Colonic mucosa (tissue), 4 donors: ENCODE data around the gene HDAC9. TPM values are rescaled to one million over a fixed set of nuclear protein-coding genes. Genes with fewer than 3 reads are reported as not detected.

ENCODE experiments used
- DNase-seq: peaks from one replicate; pipeline ENCODE4 v3.0.0-alpha.2; 2020
- H3K27ac ChIP-seq: fragments of 200-600 bp; one replicate; pipeline ENCODE4 v1.8.0; 2021
- H3K27me3 ChIP-seq: fragments of 200-600 bp; one replicate; pipeline ENCODE4 v1.8.0; 2021
- H3K36me3 ChIP-seq: fragments of 200-600 bp; one replicate; pipeline ENCODE4 v1.8.0; 2021
- H3K4me1 ChIP-seq: fragments of 200-600 bp; one replicate; pipeline ENCODE4 v1.8.0; 2021; ENCODE audit warnings: mild to moderate bottlenecking
- H3K4me3 ChIP-seq: fragments of 200-600 bp; one replicate; pipeline ENCODE4 v1.8.0; 2021
- H3K9ac ChIP-seq, 2 donors: one replicate each; pipeline ENCODE4 v1.7.0; 2013; ENCODE audit warnings: control low read depth in 2 of 2, low read depth in 2 of 2, low read length in 2 of 2
- H3K9me3 ChIP-seq: fragments of 200-600 bp; one replicate; pipeline ENCODE4 v1.8.0; 2021
- intact Hi-C: fragments of 100-400 bp; cut with DNase I; formaldehyde crosslinking; loops from one replicate; pipeline ENCODE4 v1.14.1; 2022
- total RNA-seq, 2 donors: library from RNA; stranded (reverse); fragmentation: NEBNext Ultra II Directional in 1 of 2; extraction: Animal tissue kit (Norgen Biotek cat#: 25700) in 1 of 2; gene quantifications; one replicate each; pipeline ENCODE4 v1.2.1, GENCODE V29; 2021
- TF ChIP-seq, protein P1 (sequence below): fragments of 200-600 bp; IDR thresholded peaks from one replicate; pipeline ENCODE4 v1.8.0; 2022; ENCODE audit warnings: antibody characterized with exemption, mild to moderate bottlenecking
- donor health status: healthy.
- donor health status: DM: no; HTN: no; CAD: no.
- donor health status: DM: no; HTN: no; CAD: no.

The HDAC9 gene
- total RNA-seq, 2 donors from 2014 or later, result 2.6 to 8.7 TPM

DNA sequence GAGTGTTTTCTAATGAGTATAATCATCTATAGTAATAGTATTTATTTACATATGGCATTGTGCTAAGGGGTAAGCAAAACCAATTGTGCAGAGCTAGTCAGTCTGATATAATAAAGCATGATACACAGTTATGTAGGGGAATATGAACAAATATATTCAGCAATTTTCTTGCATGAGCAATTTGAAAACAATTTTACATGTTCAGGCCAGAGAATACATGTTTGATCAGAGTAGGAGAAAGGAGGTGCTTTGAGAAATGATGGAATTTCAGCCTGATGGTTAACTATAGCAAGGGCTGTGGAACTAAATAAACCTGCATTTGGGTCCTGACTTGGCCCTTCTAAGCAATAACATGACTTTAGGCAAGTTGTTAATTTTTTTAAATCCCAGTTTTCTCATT is 407.3 kb downstream of the HDAC9 start:
- Histone ChIP-seq H3K4me1 (no peaks in the 10 kb centered on the region), H3K36me3 (no peaks in the 10 kb centered on the region), H3K27me3 (no peaks in the 10 kb centered on the region)

DNA sequence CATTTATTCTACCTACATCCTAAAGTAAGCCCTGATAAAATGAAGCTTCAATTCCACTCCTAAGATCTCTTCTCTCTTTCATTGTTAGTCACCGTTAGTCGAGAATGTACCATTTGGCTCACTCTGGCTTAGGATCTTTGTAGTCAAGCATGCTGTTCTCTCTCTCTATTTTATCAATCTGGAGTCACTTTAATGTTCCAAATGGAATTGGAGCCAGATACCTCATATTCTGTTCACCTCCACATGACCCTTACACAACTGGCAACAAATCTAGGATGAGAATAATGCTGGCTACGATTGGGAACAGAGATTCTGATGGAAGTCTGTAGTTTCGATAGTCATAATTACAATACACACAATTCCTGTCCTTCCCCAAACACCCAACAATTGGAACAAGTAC is 408.1 kb downstream of the HDAC9 start:
- Histone ChIP-seq H3K4me3 (no peak overlapping the region), H3K9me3 (no peaks in the 10 kb centered on the region), H3K27me3 (no peaks in the 10 kb centered on the region), H3K4me1 (no peaks in the 10 kb centered on the region), H3K36me3 (no peaks in the 10 kb centered on the region), H3K27ac (no peak overlapping the region), H3K9ac (no peak overlapping the region)
- no peak for DNase-seq
- intact Hi-C loops, result no loop called here
- TF ChIP-seq, protein P1, sequence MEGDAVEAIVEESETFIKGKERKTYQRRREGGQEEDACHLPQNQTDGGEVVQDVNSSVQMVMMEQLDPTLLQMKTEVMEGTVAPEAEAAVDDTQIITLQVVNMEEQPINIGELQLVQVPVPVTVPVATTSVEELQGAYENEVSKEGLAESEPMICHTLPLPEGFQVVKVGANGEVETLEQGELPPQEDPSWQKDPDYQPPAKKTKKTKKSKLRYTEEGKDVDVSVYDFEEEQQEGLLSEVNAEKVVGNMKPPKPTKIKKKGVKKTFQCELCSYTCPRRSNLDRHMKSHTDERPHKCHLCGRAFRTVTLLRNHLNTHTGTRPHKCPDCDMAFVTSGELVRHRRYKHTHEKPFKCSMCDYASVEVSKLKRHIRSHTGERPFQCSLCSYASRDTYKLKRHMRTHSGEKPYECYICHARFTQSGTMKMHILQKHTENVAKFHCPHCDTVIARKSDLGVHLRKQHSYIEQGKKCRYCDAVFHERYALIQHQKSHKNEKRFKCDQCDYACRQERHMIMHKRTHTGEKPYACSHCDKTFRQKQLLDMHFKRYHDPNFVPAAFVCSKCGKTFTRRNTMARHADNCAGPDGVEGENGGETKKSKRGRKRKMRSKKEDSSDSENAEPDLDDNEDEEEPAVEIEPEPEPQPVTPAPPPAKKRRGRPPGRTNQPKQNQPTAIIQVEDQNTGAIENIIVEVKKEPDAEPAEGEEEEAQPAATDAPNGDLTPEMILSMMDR, result no peak

More for the DNA sequence above, 407.3 kb downstream of the HDAC9 start:
- intact Hi-C loops, result no loop called here
- H3K4me3 ChIP-seq, result no peak overlapping the region
- no peak for DNase-seq
- TF ChIP-seq, protein P1, result no peak
- no peaks in the 10 kb centered on the region for H3K9me3 ChIP-seq
- no peak overlapping the region for H3K27ac ChIP-seq
- no peak overlapping the region for H3K9ac ChIP-seq

DNA sequence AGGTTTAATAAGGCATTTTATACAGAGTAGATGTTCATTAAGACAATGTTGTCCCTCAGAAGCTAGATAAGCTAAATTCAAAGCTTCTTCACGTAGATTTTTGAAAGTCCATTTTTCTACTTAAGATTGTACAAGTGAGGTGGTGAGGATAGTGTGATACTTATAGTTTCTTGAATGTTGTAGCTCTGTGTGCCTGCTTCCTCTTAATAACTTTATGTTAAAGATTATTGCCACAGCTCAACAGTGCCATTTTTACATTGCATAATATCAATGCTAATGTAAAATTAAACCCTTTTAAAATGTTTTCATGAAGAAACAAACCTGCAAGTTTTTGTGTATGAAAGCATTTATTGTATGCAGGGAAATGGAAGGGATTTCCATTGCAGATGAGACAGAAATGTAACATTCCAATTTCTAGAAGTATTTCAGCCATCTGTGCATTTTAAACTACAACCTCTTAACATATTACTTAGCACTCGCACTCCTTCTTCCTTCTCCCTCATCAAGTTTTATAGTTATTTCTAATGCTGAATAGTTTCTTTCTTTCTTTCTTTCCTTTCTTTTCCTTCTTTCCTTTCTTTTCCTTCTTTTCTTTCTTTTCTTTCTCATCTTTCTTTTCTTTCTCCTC is 409.9 kb downstream of the HDAC9 start:
- DNase-seq, result no peak
- no peak overlapping the region for H3K4me3 ChIP-seq

DNA sequence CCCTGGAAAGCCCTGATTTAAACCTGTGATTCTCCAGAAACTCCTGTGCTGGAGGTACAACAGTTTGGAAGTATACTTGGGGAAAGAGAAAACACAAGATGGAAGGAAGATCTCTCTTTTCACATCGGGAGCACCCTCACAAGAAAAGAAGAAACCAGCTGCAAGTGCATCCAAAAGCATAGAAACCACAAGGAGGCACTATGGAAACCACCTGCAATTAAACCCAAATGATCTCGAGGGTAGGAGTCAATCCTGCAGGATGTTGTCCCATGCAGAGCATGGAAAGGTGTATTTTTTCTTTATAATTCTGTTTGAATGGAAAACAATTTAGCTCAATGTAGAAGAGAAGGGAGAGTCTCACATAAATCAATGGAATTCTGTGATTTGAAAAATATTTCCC is 411.4 kb downstream of the HDAC9 start:
- H3K36me3 ChIP-seq, result no peaks in the 10 kb centered on the region
- no peaks in the 10 kb centered on the region for H3K27me3 ChIP-seq
- intact Hi-C loops, result no loop called here
- no peaks in the 10 kb centered on the region for H3K4me1 ChIP-seq
- no peak for DNase-seq
- no peak overlapping the region for H3K27ac ChIP-seq
- H3K9ac ChIP-seq, result no peak overlapping the region
- H3K4me3 ChIP-seq, result no peak overlapping the region
- H3K9me3 ChIP-seq, result no peaks in the 10 kb centered on the region
- TF ChIP-seq, protein P1, result no peak

More for the DNA sequence above, 409.9 kb downstream of the HDAC9 start:
- intact Hi-C loops, result no loop called here
- no peaks in the 10 kb centered on the region for H3K27me3 ChIP-seq
- no peak overlapping the region for H3K9ac ChIP-seq
- H3K9me3 ChIP-seq, result no peaks in the 10 kb centered on the region
- no peaks in the 10 kb centered on the region for H3K36me3 ChIP-seq
- H3K4me1 ChIP-seq, result no peaks in the 10 kb centered on the region
- TF ChIP-seq, protein P1, result no peak
- H3K27ac ChIP-seq, result no peak overlapping the region

DNA sequence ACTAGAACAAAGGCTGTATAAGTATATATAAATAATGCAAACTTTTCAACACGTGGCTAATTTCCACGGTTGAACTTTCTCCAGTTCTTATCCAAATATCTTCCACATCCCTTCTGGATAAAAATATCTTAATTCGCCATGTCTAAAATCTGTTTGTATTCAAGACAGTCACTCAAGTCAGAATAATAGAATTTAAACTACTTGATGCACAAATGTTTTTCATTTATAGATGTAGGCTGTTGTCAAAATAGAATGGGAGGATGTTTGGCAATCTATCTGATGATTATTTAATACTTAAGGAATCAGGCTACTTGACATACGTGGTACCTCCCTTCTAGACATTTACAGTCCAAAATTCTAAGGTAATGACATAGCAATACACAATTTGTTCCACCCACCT is 417.6 kb downstream of the HDAC9 start:
- intact Hi-C loops, result no loop called here
- Histone ChIP-seq H3K36me3 (no peaks in the 10 kb centered on the region), H3K4me3 (no peak overlapping the region), H3K4me1 (no peaks in the 10 kb centered on the region), H3K9ac (no peak overlapping the region), H3K9me3 (no peaks in the 10 kb centered on the region), H3K27me3 (no peaks in the 10 kb centered on the region), H3K27ac (no peak overlapping the region)
- DNase-seq, result no peak
- TF ChIP-seq, protein P1, result no peak
